Measurements from ENCODE around the gene PHB1. TPM values are rescaled to one million over a fixed set of nuclear protein-coding genes. Genes with fewer than 3 reads are reported as not detected.

PHB1 gene
- total RNA-seq, 1 experiment from 2014 or later, result 325 TPM

DNA sequence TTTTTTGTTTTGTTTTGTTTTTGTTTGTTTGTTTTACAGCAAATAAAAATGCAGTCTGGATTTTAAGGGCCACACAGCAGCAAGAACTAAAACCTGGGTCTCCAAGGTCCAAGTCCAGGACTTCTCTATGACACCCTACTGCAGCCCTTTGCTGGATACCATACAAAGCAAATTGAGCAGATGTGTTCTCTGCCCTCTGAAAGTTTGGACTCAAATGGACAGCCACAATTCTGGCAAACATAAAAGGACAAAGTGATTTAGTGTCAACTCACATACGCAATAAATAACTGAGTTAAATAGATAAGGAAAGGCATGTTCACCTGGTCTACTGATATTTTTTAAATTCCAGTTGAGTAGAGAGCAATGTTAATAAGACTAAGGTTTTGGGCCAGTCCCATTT lies 44.9 kb downstream of the PHB1 start:
- H3K27ac Mint-ChIP-seq, result no peak overlapping the region; a peak in 1 of 7 replicates
- H2AFZ ChIP-seq (ENCODE audit: low read length), result no peak overlapping the region
- no peak for TF ChIP-seq CTCF (conservative IDR thresholded peaks at IDR 0.05)

More for the DNA sequence above, 44.9 kb downstream of the PHB1 start:
- peaks cover 6% of the 10 kb centered on the region; the same call in 1 of the 2 replicates for H3K4me1 ChIP-seq (ENCODE audit: insufficient read depth, low read length)
- H2BK15ac ChIP-seq (ENCODE audit: low read depth, low read length), result no peak overlapping the region
- no peaks in the 10 kb centered on the region for H3K9me3 Mint-ChIP-seq
- H2BK5ac ChIP-seq (ENCODE audit: insufficient read length, low read length), result no peak overlapping the region
- no peak for DNase-seq
- H2BK20ac ChIP-seq (ENCODE audit: low read depth, low read length, poor library complexity, severe bottlenecking), result no peak overlapping the region
- no peak overlapping the region for H3K27ac ChIP-seq (ENCODE audit: insufficient read length, low read depth, low read length)
- H4K91ac ChIP-seq (ENCODE audit: insufficient read length, low read depth, low read length), result no peak overlapping the region
- H3T11ph ChIP-seq (ENCODE audit: low read length), result no peak overlapping the region
- no peak overlapping the region for H2AK5ac ChIP-seq (ENCODE audit: insufficient read length, low read length)
- no peaks in the 10 kb centered on the region for H3K36me3 Mint-ChIP-seq (ENCODE audit: insufficient read depth in 1 of 3, low read depth in 3 of 3)
- H3K23me2 ChIP-seq (ENCODE audit: insufficient read length, low read depth, low read length, poor library complexity, severe bottlenecking), result peaks cover 2% of the 10 kb centered on the region
- peaks cover 28 to 51% of the 10 kb centered on the region in 2 experiments for H3K4me1 Mint-ChIP-seq
- no peaks in the 10 kb centered on the region for H3K79me2 ChIP-seq (ENCODE audit: insufficient read depth, low read length)
- no peaks in the 10 kb centered on the region for H4K20me1 ChIP-seq (ENCODE audit: control insufficient read depth, insufficient read depth, insufficient read length)
- no peak overlapping the region for H2BK120ac ChIP-seq (ENCODE audit: low read depth, low read length, poor library complexity, severe bottlenecking)
- no peak overlapping the region for H3K18ac ChIP-seq (ENCODE audit: insufficient read length, low read depth, low read length)
- WGBS (ENCODE audit: extremely low coverage, insufficient read length, low lambda C conversion rate), result no CpG with 5 or more reads among the region's 1 CpG
- H4K8ac ChIP-seq (replicated peaks; ENCODE audit: insufficient read length, low read depth, low read length), result no peak overlapping the region
- H3K27me3 Mint-ChIP-seq (ENCODE audit: low read depth), result no peaks in the 10 kb centered on the region
- H3K23ac ChIP-seq (ENCODE audit: insufficient read length, low read depth, low read length), result no peak overlapping the region
- H2BK12ac ChIP-seq (ENCODE audit: insufficient read length, low read depth, low read length), result no peak overlapping the region
- H3K27me3 ChIP-seq (ENCODE audit: insufficient read depth, low read length), result no peaks in the 10 kb centered on the region
- H3K9me3 ChIP-seq (ENCODE audit: control insufficient read depth, low read depth, low read length), result no peaks in the 10 kb centered on the region
- H3K14ac ChIP-seq (ENCODE audit: insufficient read depth, low read length), result no peak overlapping the region
- no peak overlapping the region for H3K4me3 Mint-ChIP-seq
- H3K79me1 ChIP-seq (ENCODE audit: insufficient read depth, low read depth, low read length, poor library complexity, severe bottlenecking), result no peaks in the 10 kb centered on the region
- H3K56ac ChIP-seq (ENCODE audit: insufficient read length, low read depth, low read length), result no peak overlapping the region
- H3K9ac ChIP-seq (ENCODE audit: extremely low read depth, insufficient read length, low read length), result no peak overlapping the region
- no peak overlapping the region for H4K5ac ChIP-seq (ENCODE audit: insufficient read length, low read depth, low read length)
- no peak overlapping the region for H3K4ac ChIP-seq (ENCODE audit: low read depth, low read length)
- H3K4me2 ChIP-seq (ENCODE audit: insufficient read depth, insufficient read length, low read length), result no peak overlapping the region

All from H9 (cell line).